Non-pigmented ciliary epithelial cell (primary cell): ENCODE data around the gene UBE2J1.

ENCODE experiments used
- DNase-seq: peaks from one replicate; pipeline ENCODE4 v3.0.0-alpha.2; 2010; ENCODE audit warnings: low read depth

UBE2J1 gene

GRCh38 chr6:89289710-89290109 is 62.8 kb downstream of the UBE2J1 start:
- no peak for DNase-seq

GRCh38 chr6:89287351-89288028 is 65.0 kb downstream of the UBE2J1 start:
- no peak for DNase-seq

- DNase-seq, result no peak
Observed at GRCh38 chr6:89286516-89286915, 66.0 kb downstream of the UBE2J1 start.

- DNase-seq, result no peak
Observed at GRCh38 chr6:89284963-89285735, 67.4 kb downstream of the UBE2J1 start.

GRCh38 chr6:89284081-89284480 is 68.4 kb downstream of the UBE2J1 start:
- DNase-seq, result no peak

DNA sequence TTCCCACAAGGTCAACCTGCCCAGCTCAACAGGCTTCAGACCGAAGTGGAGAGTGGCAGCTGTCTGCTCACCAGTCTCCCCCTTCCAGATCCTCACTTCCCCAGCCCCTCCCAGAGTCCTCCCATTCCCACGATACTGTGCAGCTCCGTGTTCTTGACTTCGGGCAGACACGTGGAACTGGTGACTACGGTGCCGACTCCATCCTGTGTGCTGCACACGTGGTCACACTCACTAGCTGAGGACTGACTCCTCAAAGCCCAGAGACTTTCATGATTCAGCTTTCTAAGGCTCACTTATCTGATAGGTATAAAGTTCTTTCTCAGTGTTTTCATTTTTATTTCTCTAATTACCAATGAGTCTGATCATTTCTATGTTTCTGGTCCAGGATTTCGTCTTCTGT is 69.8 kb downstream of the UBE2J1 start:
- DNase-seq, result no peak

GRCh38 chr6:89281779-89282246 is 70.7 kb downstream of the UBE2J1 start:
- DNase-seq, result no peak

- no peak for DNase-seq
Observed at GRCh38 chr6:89278956-89279355, 73.6 kb downstream of the UBE2J1 start.
